Measurements from ENCODE around the gene GRIN2A. TPM values are rescaled to one million over a fixed set of nuclear protein-coding genes. Genes with fewer than 3 reads are reported as not detected.

Gene GRIN2A
- total RNA-seq, 2 donors from 2014 or later, result not detected

DNA sequence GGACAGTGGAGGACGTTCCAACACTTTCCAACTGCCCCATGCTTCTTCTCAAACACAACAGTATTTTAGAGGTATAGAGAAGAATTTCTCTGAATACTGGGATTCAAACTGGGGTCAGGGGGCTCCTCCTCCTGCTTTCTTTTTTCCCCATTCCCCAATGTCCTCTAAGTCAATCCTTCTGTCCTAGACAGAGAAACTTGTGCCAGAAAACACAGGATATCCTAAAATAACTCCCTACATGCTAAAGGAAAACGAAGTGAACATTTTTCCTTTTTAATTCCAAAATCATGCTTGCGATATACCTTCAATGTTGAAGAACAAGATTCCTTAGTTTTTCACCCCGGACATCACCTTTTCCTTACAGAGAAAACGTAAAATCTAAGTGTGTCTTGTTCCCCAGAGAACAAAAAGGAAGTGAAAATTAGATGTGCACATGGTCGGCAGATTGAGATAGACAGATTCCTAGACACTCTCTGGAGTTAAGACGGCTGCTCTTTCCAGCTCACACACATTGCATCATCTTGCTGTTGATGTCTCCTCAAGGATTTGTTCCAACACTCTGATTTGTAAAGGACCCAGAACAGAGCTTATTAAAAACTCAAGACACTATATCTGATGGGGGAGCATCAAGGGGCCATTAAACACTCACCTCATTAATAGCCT, 228.2 kb downstream of the GRIN2A start:
- Mint-ChIP-seq H3K9me3 (peaks cover 6% of the 10 kb centered on the region in 2 donors), H3K27ac (no peak overlapping the region), H3K36me3 (no peaks in the 10 kb centered on the region)
- ATAC-seq (no peak), DNase-seq (ENCODE audit: low spot score in 2 of 2) (no peak)

DNA sequence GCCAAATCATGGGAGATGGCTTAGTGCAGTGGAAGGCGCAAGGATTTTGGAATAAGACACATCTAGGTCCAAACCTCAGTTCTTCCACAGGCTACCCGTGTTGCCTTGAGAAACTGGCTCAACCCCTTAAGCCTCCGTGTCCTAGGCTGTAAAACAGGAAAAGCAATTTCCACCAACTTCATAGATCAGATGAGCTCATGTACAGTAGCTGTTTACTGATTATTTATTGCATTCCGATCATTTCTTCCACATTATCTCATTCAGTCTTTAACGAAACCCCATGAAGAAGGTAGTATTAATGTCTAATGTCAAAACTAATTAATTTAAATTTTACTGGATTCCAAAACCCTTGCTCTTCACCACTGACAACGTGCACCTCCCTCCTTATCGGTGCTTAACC, 231.6 kb downstream of the GRIN2A start:
- Mint-ChIP-seq H3K36me3 (no peaks in the 10 kb centered on the region), H3K9me3 (peaks cover 6 to 11% of the 10 kb centered on the region in 2 donors), H3K27ac (no peak overlapping the region)
- no peak for DNase-seq (ENCODE audit: low spot score in 2 of 2)
- ATAC-seq, result no peak

DNA sequence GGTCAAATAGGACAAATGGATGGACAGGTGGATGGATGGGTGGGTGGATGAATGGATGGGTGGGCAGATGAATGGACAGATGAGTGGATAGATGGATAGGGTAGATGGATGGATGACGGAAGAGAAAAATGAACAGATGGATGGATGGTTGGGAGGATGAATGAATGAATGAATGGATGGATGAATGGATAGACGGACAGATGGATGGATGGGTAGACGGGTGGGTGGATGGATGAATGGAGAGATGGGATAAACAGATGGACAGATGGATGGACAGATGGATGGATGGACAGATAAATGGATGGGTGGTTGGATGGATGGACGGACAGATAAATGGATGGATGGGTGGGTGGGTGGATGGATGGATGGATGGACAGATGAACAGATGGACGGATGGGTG, 232.8 kb downstream of the GRIN2A start:
- DNase-seq (ENCODE audit: low spot score in 2 of 2) (no peak), ATAC-seq (no peak)
- no peak overlapping the region for H3K27ac Mint-ChIP-seq
- H3K36me3 Mint-ChIP-seq, result no peaks in the 10 kb centered on the region
- H3K9me3 Mint-ChIP-seq, result peaks cover 6 to 12% of the 10 kb centered on the region in 2 donors

DNA sequence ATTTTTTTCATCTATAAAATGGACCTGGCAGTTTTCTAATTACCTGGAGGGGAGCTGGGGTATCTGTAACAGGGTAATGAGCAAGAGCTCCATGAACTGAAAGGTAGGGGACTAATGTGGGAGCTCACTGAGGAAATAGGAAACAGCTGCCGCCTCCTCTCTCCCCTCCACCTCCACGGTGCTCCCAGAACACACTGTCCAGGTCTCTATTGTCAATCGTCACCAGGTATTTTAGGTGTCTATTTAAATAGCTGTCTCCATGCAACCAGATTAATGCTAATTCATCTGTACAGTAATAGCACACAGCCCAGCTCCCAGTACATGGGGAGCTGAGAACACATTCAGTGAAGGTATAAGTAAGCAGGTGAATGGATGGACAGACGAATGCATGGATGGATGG, 233.3 kb downstream of the GRIN2A start:
- ATAC-seq, result no peak

DNA sequence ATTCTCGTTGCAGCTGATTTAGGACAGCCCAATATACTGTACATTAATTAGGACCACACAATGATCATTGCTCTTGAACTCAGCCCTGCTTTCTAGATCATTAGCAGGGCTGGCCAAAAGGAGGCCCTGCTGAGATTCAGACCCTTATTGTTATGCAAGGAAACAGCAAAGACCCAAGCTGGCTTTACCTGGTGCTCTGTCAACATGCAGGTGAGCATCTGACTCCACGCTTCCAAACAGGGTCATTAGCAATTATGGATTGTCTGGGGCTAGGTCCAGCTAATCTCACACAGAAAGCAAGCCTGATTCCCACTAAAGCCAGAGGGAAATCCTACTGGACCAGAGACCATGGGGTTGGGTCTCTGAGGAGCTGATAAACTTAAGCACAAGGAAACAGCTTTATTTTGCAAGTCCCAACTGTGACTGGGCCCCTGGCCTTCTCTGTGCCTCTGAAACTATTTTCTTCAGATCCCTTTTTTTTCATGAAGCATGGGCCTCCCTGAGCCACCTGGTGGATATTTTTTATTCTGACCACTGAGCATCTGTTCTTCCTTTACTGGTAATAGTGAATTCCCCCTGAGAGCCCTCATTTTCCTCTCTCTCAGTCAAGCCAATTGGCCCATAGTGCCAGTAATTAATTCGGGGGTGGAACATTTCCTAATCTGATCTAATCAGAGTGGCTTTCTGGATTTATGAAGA, 236.1 kb downstream of the GRIN2A start:
- no peak overlapping the region for H3K27ac Mint-ChIP-seq
- peaks cover 6 to 15% of the 10 kb centered on the region in 2 donors for H3K9me3 Mint-ChIP-seq
- H3K36me3 Mint-ChIP-seq, result no peaks in the 10 kb centered on the region
- ATAC-seq (no peak), DNase-seq (ENCODE audit: low spot score in 2 of 2) (no peak)

More for the DNA sequence above, 233.3 kb downstream of the GRIN2A start:
- Mint-ChIP-seq H3K9me3 (peaks cover 6 to 15% of the 10 kb centered on the region in 2 donors), H3K27ac (no peak overlapping the region), H3K36me3 (no peaks in the 10 kb centered on the region)
- DNase-seq (ENCODE audit: low spot score in 2 of 2), result no peak

DNA sequence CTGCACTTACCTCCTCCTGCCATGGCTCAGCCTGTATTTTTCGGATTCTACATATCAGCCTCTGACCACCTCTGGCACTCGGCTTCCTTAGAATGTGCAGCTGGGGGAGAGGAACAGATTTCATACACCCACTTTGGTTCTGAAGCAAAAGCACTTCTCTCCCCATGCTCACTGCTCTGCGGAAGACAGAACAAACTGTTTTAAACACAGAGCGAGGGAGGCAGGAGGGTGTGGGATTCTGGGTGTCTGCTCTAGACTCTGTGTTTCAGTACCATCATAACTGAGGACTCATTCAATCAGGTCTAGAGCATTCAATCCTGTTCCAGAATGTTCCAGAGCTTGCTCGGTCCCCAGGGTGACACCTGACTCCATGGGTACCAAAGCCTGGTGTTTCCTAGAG, 239.1 kb downstream of the GRIN2A start:
- H3K27ac Mint-ChIP-seq, result no peak overlapping the region
- H3K9me3 Mint-ChIP-seq, result peaks cover 5 to 12% of the 10 kb centered on the region in 2 donors
- no peak for ATAC-seq
- H3K36me3 Mint-ChIP-seq, result no peaks in the 10 kb centered on the region
- DNase-seq (ENCODE audit: low spot score in 2 of 2), result no peak

DNA sequence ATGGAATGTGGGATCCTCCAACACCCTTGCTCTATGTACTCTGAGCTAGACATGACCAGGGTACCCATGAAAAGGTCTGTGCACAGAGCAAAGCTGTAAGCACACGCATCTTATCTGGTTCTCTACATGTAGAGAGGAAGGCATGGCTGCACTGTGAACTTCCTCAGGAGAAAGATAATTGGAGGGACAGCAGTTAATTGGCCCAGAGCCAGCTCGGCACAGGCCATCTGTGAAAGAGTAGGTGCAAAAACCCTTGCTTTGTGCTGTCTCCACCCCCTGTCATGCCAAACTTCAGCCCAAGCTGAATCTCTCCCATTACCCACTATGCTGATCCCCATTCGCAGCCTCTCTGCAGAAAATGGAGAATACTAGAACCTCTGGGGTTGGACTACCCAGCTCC, 241.0 kb downstream of the GRIN2A start:
- DNase-seq (ENCODE audit: low spot score in 2 of 2), result no peak
- H3K36me3 Mint-ChIP-seq, result no peaks in the 10 kb centered on the region
- H3K9me3 Mint-ChIP-seq, result peaks cover 8% of the 10 kb centered on the region in 2 donors
- no peak overlapping the region for H3K27ac Mint-ChIP-seq
- no peak for ATAC-seq

DNA sequence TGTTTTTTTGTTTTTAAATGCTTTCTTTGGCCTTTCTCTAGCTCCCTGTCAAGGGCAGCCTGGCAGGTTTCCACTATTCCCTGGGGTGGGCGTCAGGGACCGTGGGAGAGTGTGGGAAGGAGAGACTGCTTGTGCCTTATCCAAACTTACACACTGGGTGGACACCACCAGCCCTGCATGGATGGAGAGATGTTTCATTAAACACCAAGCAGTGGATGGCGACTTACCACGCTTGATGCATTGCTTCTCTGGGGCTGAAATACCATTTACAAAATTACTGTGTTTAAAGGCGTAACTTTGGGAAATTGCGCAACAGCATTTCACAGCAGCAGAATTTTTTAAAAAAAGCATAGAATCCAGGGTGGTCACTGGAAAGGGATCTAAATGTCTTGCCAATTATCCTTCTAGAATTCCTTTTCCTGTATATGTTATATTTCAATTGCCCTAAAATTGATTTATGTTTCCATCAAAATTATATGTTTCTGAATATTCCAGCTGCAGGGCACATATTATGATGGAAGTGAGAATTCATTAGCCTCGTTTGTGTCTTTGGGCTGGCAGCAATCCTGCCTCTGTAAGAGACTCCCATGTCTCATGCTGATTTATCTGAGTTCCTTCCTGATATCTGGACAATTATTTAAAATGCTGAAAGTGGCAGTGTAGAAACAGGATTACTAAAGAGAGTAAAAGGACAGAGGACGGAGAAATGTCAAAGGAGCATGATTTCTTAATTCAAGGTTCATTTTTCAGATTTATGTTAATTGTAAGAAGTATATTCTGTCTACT, 247.3 kb downstream of the GRIN2A start:
- Mint-ChIP-seq H3K36me3 (no peaks in the 10 kb centered on the region), H3K27ac (no peak overlapping the region), H3K9me3 (peaks cover 4 to 12% of the 10 kb centered on the region in 2 donors)
- DNase-seq (ENCODE audit: low spot score in 2 of 2), result no peak
- no peak for ATAC-seq

DNA sequence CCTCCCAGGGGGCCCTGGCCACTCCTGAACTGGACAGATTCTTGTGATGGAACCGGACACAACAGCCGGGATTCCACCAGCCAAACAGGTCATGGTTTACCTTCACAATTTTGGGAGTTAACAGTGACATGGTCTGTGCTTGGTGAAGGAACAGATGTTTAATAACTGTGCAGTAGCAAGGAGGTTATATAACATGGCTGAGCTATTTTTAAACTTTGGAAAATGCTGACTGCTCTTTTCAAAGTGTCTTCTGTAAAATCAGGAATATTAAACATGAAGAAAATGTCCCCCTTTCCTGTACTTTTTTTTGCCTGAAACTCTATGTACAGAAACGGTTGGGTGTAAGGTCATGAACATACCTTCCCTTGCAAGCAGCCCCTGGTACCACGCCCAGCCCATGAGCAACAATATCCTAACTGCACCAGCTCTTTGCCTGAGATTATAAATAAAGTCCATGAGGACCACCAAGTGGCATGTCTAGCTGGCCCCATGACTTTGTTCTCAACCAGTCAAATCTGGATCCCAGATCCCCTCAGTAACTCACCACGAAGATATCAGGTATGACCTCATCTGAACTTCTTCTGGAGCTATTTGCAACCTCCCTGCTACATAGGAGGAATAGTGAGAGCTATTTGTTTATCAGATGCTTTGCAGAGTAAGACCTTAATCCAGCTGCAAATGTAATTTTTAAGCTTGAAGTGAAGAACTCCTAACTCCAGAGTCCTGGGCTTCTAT, 249.1 kb downstream of the GRIN2A start:
- ATAC-seq, result no peak
- Mint-ChIP-seq H3K27ac (no peak overlapping the region), H3K9me3 (peaks cover 0 to 14% of the 10 kb centered on the region in 2 donors), H3K36me3 (no peaks in the 10 kb centered on the region)
- DNase-seq (ENCODE audit: low spot score in 2 of 2), result no peak

DNA sequence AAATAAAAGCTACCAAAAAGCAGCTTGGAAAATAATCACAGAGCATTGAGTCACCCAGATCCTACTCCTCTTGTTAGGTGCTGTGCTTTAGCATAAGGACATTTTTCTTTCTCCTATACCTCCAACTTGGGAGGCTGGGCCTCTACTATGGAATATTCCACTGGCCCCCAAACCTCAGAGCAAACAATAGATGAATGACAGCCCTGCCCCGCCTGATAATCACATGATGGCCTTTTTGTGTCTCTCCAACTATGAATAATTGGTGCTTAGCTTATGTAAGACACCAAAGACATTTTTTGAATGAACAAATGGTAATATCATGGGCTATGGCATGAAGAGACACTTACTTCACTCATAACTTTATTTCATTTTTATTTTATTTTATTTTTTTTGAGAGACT, 250.2 kb downstream of the GRIN2A start:
- DNase-seq (ENCODE audit: low spot score in 2 of 2) (no peak), ATAC-seq (no peak)
- Mint-ChIP-seq H3K36me3 (no peaks in the 10 kb centered on the region), H3K9me3 (peaks cover 0 to 11% of the 10 kb centered on the region in 2 donors), H3K27ac (no peak overlapping the region)

DNA sequence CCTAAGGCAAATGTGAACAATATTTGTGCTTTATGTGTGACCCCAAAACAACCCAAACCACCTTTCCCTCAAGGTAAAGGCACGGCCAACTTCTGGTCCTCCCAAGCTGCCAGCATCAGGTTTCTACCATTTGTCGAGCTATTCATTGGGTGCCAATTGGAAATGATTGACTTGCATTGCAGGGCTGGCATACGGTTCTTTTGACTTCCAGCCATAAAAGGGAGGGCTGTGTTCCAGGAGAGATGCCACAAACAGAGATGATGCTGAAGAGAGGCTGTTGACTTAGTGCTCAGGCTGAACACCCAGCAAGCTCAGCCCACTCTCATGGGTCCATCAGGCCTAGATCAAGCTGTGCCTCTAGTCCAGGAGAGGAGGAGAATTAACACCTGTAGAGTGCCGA, 252.4 kb downstream of the GRIN2A start:
- peaks cover 0 to 6% of the 10 kb centered on the region in 2 donors for H3K9me3 Mint-ChIP-seq
- no peak overlapping the region for H3K27ac Mint-ChIP-seq
- no peaks in the 10 kb centered on the region for H3K36me3 Mint-ChIP-seq
- DNase-seq (ENCODE audit: low spot score in 2 of 2) (no peak), ATAC-seq (no peak)

DNA sequence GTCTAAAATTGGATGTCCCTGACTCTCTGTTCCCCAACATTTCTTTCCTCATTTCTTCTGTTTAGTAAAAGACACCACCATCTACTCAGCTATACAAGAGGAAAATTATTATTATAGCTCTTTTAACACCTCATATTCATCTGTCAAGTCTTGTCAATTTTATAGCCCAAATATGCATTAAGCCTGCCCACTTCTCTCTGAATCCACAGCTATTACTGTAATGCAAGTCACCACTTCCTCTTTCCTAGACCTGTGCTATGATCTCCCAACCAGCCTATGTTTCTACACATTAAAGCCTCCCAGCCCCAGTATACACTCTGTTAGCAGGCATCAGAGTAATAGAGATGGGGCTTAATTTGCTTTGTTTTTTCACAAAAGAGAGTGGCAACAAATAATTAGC, 252.9 kb downstream of the GRIN2A start:
- no peaks in the 10 kb centered on the region for H3K36me3 Mint-ChIP-seq
- peaks cover 0 to 6% of the 10 kb centered on the region in 2 donors for H3K9me3 Mint-ChIP-seq
- DNase-seq (ENCODE audit: low spot score in 2 of 2) (no peak), ATAC-seq (no peak)
- no peak overlapping the region for H3K27ac Mint-ChIP-seq

DNA sequence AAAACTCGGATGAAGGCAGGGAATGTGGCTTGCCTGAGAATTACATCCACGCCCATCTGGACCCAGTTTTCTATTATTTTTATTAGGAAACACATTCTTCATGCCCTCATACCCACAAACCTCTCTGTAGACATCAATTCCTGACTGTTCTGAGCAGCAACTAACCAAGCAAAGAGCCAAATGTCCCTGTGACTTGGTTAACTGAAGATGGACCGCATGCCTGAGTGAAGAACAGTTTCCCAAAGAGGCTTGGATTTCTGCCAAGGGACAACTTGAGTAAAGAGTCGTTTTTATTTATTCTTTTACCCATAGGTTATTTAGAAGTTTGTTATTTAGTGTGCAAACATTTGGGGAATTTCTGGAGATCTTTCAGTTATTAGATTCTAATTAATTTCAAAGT, 259.8 kb downstream of the GRIN2A start:
- H3K27ac Mint-ChIP-seq, result no peak overlapping the region
- DNase-seq (ENCODE audit: low spot score in 2 of 2) (no peak), ATAC-seq (no peak)
- H3K9me3 Mint-ChIP-seq, result peaks cover 0 to 4% of the 10 kb centered on the region in 2 donors
- no peaks in the 10 kb centered on the region for H3K36me3 Mint-ChIP-seq

DNA sequence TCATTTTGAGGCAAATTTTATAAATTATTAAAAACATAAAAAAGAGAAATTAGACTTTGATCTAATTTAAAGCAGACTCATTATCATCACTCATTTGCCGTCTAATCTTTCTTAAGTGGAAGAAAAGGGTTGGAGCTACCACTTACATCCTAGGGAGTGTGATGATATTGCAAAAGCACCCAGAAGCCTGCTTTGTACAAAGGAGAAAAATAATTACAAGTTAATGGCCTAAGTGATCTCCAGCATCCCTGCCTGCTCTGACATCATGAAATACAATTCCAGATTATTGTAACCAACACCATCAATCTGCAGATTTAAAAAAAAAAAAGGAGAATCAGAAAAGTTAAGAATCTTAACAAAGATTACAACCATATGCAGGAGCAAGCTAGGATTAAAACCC, 260.2 kb downstream of the GRIN2A start:
- no peak overlapping the region for H3K27ac Mint-ChIP-seq
- H3K36me3 Mint-ChIP-seq, result no peaks in the 10 kb centered on the region
- DNase-seq (ENCODE audit: low spot score in 2 of 2), result no peak
- no peak for ATAC-seq
- H3K9me3 Mint-ChIP-seq, result peaks cover 0 to 4% of the 10 kb centered on the region in 2 donors

DNA sequence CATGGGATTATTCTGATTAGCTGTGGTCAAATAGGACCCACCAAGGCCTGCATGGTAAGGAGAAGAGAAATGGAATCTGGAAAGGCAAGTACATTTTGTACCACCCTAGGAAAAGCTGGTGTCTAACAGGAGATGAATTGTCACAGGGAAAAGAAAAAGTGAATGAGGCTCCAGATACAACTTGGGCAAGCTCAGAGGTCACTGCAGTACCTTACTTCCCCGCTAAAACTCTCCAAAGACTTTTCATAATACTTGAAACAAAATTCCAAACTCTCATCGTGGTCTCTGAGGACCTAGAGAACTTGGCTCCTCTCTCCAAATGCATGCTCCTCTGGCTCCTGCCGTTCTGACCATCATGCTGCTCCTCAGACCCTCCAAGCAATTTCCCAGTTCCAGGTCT, 262.8 kb downstream of the GRIN2A start:
- Mint-ChIP-seq H3K36me3 (no peaks in the 10 kb centered on the region), H3K27ac (no peak overlapping the region), H3K9me3 (peaks cover 0 to 4% of the 10 kb centered on the region in 2 donors)
- no peak for DNase-seq (ENCODE audit: low spot score in 2 of 2)
- no peak for ATAC-seq

DNA sequence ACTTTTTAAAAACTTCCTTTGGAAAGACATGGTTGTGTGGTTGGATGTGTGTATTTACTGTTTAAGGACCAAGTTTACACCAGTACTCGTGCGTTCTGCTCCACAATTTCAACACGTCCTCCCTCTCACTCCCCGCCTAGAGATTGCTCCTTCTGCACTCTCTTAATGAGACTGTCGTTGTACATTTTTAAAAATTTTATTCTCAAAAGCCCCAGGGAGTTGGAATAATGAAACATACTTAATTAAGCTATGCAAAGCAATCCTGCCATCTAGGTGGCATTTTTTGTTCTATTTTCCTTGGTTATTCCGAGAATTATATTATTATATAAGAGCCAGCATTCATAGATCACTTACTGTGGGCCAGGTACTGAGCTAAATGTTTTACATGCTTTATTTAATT, 264.5 kb downstream of the GRIN2A start:
- DNase-seq (ENCODE audit: low spot score in 2 of 2), result no peak
- Mint-ChIP-seq H3K36me3 (no peaks in the 10 kb centered on the region), H3K9me3 (peaks cover 0 to 4% of the 10 kb centered on the region in 2 donors), H3K27ac (no peak overlapping the region)
- no peak for ATAC-seq
